ENCODE results near the gene APBB2.

APBB2 gene

DNA sequence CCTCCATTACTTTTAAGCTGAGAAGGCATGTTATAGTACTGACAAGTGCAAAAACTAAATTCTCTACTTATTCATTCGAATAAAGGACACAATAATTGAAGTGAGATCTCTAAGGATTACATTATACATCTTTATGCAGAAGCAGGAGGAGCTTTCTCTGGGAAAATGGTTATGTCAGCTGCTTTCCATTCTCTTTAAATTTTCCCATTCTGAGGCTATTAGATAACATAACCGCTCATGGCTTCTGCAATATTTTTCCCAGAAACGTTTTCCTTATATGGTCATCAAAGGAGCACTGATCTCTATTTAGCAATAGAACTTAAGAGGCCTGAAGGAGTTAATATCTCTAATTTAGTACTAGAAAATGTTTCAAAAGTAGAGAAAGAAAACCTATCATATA is 243.0 kb downstream of the APBB2 start:
- no peak for DNase-seq (ENCODE audit: low spot score)

DNA sequence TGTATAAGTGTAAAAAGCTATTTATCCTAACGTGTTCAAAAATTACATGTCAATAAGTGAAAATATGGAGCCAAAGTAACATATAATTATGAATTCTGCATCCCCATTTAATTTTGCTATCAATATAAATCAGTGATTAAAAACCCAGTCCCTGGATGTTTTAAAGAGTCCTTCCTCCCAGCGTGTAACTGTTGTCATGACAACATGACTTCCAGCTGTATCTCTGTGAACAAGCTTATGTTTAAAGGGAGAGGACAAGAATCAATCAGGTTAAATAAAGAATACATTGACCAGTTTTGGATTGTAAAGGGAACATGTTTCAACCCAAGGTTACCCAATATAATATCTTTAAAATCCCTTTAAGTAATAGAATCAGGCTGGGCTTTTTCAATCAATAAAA is 244.8 kb downstream of the APBB2 start:
- no peak for DNase-seq (ENCODE audit: low spot score)

DNA sequence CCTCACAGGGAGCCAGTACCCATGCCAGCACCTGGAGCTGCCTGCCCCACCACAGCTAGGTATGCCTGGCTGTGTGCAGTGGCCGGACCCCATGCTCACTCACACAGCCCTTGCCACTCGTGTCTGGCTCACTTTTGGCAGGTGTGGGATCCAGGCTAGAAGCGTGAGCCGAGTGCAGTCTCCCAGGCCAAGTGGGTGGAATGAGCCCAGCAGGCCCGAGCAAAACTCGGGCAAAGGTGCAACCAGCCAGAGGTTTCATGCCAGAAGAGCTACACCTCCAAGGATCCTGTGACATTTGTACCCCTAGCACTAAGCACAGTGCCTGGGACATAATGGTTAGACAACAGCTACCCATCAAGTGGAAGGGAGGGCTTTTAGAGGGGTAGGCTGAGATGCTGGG is 246.8 kb downstream of the APBB2 start:
- DNase-seq (ENCODE audit: low spot score): no peak

DNA sequence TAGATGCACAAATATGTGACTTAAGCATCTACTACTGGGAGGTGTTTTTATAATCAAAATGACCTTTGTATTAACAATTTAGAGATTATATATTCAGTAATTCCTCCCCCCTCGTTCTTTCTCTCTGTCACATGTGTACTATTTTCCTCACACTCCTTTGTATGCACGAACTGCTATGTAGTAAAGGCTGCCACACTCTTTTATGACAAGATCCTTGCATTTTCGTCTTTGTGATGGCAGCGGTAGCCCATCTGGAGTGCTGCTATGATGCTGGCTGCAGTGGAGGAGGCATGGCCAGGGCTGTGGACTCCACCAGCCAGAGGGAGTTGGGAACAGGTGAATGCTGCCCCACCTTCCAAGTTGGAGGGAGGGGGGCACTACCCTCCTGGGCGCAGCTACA is 248.3 kb downstream of the APBB2 start:
- DNase-seq (ENCODE audit: low spot score): no peak

- DNase-seq (ENCODE audit: low spot score): no peak
These were observed 250.4 kb downstream of the APBB2 start for GRCh38 chr4:40963897-40964478.

- no peak for DNase-seq (ENCODE audit: low spot score)
These were observed 251.7 kb downstream of the APBB2 start for GRCh38 chr4:40962551-40963180.

- DNase-seq (ENCODE audit: low spot score): no peak
These were observed 253.4 kb downstream of the APBB2 start for GRCh38 chr4:40960941-40961340.

DNA sequence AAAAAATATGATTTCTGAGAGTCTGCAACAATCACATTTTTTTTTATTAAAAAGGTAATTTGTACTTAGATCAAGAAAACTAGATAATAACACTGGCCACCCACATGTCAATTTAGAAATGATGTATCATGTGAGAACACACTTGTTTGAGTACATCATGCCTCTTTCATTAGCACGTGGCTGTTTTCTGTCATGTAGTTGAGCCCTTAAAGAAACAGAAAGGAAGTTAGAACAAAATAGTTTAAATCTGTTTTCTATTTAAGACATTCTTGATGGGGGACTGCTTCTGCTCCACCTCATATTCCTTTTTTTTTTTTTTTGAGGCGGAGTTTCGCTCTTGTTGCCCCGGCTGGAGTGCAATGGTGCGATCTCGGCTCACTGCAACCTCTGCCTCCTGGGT is 257.1 kb downstream of the APBB2 start:
- DNase-seq (ENCODE audit: low spot score): no peak

GRCh38 chr4:40956721-40957255 is 257.6 kb downstream of the APBB2 start:
- DNase-seq (ENCODE audit: low spot score): no peak

GRCh38 chr4:40954088-40954668 is 260.2 kb downstream of the APBB2 start:
- DNase-seq (ENCODE audit: low spot score): peak; percentile 23

GRCh38 chr4:40953283-40954087 is 260.9 kb downstream of the APBB2 start:
- DNase-seq (ENCODE audit: low spot score): peak; percentile 42

DNA sequence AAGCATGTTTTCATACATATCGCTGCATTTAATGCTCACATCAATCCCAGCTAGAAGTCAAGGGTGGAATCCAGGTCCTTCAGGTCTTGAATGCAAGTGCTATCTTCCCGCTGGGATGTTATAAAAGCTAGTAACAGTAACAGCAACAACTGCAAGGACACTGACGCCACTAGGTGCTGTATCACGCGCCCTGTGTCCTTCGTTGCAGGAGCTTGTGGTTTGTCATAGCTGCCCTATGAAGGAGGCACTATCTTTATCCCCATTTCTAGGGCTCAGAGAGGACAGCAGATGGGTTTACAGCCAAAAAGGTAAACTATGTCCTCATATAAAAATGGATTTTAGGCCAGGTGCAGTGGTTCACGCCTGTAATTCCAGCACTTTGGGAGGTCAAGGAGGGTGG is 261.7 kb downstream of the APBB2 start:
- no peak for DNase-seq (ENCODE audit: low spot score)

- DNase-seq (ENCODE audit: low spot score): no peak
These were observed 262.1 kb downstream of the APBB2 start for GRCh38 chr4:40952217-40952616.

GRCh38 chr4:40951026-40951425 is 263.3 kb downstream of the APBB2 start:
- no peak for DNase-seq (ENCODE audit: low spot score)

GRCh38 chr4:40949358-40950100 is 264.8 kb downstream of the APBB2 start:
- no peak for DNase-seq (ENCODE audit: low spot score)

DNA sequence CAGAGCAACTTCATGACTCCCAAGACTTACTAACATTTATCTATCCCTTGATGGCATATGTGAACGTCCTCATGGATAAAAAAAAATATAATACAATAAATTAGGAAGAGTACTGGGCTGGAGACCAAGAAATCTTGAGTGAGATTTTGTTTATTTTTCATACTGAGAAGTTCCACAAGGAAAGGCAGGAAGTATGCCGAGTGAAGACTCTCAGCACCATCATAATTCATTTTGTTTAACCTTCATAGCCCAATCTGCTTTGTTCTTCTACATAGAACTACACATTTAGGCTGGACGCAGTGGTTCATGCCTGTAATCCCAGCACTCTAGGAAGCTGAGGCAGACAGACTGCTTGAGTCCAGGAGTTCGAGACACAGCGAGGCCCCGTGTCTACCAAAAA is 266.3 kb downstream of the APBB2 start:
- no peak for DNase-seq (ENCODE audit: low spot score)

DNA sequence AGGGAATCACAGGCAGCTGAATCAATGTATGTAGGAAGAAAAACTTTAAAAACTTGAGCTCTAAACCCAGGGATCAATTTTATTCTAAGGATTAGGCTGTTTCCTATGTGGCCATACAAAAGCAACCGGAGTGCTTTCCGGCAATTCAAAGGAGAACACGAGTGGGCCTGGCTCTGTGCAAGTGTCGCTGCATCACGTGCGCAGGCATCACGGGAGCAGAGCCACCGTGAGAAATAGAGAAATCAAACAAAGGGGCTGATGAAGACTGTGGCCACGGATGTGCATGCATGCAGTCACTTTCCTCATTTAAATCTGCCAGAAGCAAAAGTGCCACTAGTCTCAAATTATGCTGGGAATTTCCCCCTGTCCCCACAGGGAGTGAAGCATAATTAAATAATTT is 267.7 kb downstream of the APBB2 start:
- DNase-seq (ENCODE audit: low spot score): no peak

GRCh38 chr4:40940756-40941155 is 273.6 kb downstream of the APBB2 start:
- DNase-seq (ENCODE audit: low spot score): no peak

DNA sequence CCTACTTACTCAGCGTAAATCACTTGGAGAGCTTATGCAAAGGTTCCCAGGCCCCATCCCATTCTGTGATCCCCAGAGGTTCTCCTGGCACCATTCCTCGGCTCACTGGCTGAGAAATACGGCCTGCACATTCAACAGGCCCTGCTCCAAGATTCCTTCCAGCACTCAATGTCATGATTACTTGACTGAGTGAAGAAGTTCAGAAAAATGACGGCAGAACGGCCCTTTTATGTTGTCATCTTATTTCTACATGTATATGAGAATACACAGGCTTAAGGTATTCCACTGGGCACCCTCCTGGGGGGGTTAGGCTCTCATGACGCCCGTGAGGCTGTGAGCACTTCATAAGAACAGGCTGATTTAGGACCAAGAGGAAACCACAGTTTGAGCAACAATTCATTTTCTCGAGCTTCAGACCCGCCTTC is 274.0 kb downstream of the APBB2 start:
- no peak for DNase-seq (ENCODE audit: low spot score)

GRCh38 chr4:40939856-40940255 is 274.5 kb downstream of the APBB2 start:
- no peak for DNase-seq (ENCODE audit: low spot score)

DNA sequence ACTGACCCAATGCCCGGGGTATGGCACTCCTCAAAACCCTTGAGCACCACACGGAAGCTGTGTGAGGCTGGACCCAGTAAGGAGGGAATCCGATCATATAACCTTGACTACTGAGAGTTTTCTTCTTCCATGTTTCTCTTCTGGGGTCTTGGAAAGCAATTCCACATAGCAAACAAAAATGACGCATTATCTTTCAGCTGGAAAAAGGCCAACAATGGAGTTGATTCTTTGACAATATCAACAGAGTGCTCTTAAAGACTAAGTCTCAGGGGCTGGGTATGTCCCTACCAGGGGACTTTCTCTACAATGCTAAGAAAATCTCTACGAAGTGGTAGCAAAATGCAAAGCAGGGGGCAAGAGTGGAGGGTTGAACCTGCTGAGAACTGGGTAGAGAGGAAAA is 276.0 kb downstream of the APBB2 start:
- DNase-seq (ENCODE audit: low spot score): no peak

GRCh38 chr4:40937140-40937725 is 277.1 kb downstream of the APBB2 start:
- DNase-seq (ENCODE audit: low spot score): no peak

Measured in putamen (tissue), 1 donor.